ENCODE measurements around the gene KCNMA1. TPM values are rescaled to one million over a fixed set of nuclear protein-coding genes. Genes with fewer than 3 reads are reported as not detected.
A peak's percentile ranks its signal among the peaks of the same experiment; 100 is the strongest.

KCNMA1 gene
- total RNA-seq, 1 experiment from 2014 or later: 1.8 TPM

- Histone ChIP-seq H3K9me3 (replicated peaks) (no peaks in the 10 kb centered on the region), H3K27me3 (replicated peaks) (peaks cover 4% of the 10 kb centered on the region), H3K36me3 (no peaks in the 10 kb centered on the region), H3K4me1 (replicated peaks) (no peaks in the 10 kb centered on the region), H3K27ac (no peak overlapping the region), H3K4me3 (no peak overlapping the region)
- DNase-seq (ENCODE audit: low read depth in 1 of 2, low spot score in 2 of 2): no peak
Measured at GRCh38 chr10:77212632-77213031, 425.0 kb downstream of the KCNMA1 start.

- Histone ChIP-seq H3K27ac (no peak overlapping the region), H3K4me3 (no peak overlapping the region), H3K4me1 (replicated peaks) (no peaks in the 10 kb centered on the region), H3K36me3 (no peaks in the 10 kb centered on the region), H3K9me3 (replicated peaks) (no peaks in the 10 kb centered on the region), H3K27me3 (replicated peaks) (no peaks in the 10 kb centered on the region; the same call in none of the 2 replicates)
- DNase-seq (ENCODE audit: low read depth in 1 of 2, low spot score in 2 of 2): no peak
Measured at GRCh38 chr10:77210645-77211044, 427.0 kb downstream of the KCNMA1 start.

- H3K4me1 ChIP-seq (replicated peaks): no peaks in the 10 kb centered on the region
- H3K9me3 ChIP-seq (replicated peaks): no peaks in the 10 kb centered on the region
- no peak overlapping the region for H3K27ac ChIP-seq
- H3K36me3 ChIP-seq: no peaks in the 10 kb centered on the region
- no peak for DNase-seq (ENCODE audit: low read depth in 1 of 2, low spot score in 2 of 2)
- H3K4me3 ChIP-seq: no peak overlapping the region
- no peaks in the 10 kb centered on the region; the same call in none of the 2 replicates for H3K27me3 ChIP-seq (replicated peaks)
Measured at GRCh38 chr10:77208684-77209256, 428.8 kb downstream of the KCNMA1 start.

GRCh38 chr10:77207828-77208185, 429.8 kb downstream of the KCNMA1 start:
- Histone ChIP-seq H3K4me1 (replicated peaks) (no peaks in the 10 kb centered on the region), H3K4me3 (no peak overlapping the region), H3K9me3 (replicated peaks) (no peaks in the 10 kb centered on the region), H3K27ac (no peak overlapping the region), H3K36me3 (no peaks in the 10 kb centered on the region), H3K27me3 (replicated peaks) (no peaks in the 10 kb centered on the region; the same call in none of the 2 replicates)
- no peak for DNase-seq (ENCODE audit: low read depth in 1 of 2, low spot score in 2 of 2)

- no peaks in the 10 kb centered on the region for H3K9me3 ChIP-seq (replicated peaks)
- no peaks in the 10 kb centered on the region; the same call in none of the 2 replicates for H3K27me3 ChIP-seq (replicated peaks)
- no peak for DNase-seq (ENCODE audit: low read depth in 1 of 2, low spot score in 2 of 2)
- no peaks in the 10 kb centered on the region for H3K36me3 ChIP-seq
- H3K27ac ChIP-seq: no peak overlapping the region
- no peak overlapping the region for H3K4me3 ChIP-seq
- no peaks in the 10 kb centered on the region for H3K4me1 ChIP-seq (replicated peaks)
Measured at GRCh38 chr10:77207182-77207827, 430.3 kb downstream of the KCNMA1 start.

GRCh38 chr10:77205135-77205534, 432.5 kb downstream of the KCNMA1 start:
- H3K9me3 ChIP-seq (replicated peaks): no peaks in the 10 kb centered on the region
- H3K27me3 ChIP-seq (replicated peaks): no peaks in the 10 kb centered on the region; the same call in none of the 2 replicates
- no peak overlapping the region for H3K4me3 ChIP-seq
- H3K36me3 ChIP-seq: no peaks in the 10 kb centered on the region
- no peaks in the 10 kb centered on the region for H3K4me1 ChIP-seq (replicated peaks)
- no peak overlapping the region for H3K27ac ChIP-seq
- DNase-seq (ENCODE audit: low read depth in 1 of 2, low spot score in 2 of 2): no peak

- Histone ChIP-seq H3K27ac (no peak overlapping the region), H3K9me3 (replicated peaks) (no peaks in the 10 kb centered on the region), H3K4me1 (replicated peaks) (no peaks in the 10 kb centered on the region), H3K27me3 (replicated peaks) (no peaks in the 10 kb centered on the region; the same call in none of the 2 replicates), H3K36me3 (no peaks in the 10 kb centered on the region), H3K4me3 (no peak overlapping the region)
- no peak for DNase-seq (ENCODE audit: low read depth in 1 of 2, low spot score in 2 of 2)
Measured at GRCh38 chr10:77204171-77204570, 433.4 kb downstream of the KCNMA1 start.

- DNase-seq (ENCODE audit: low read depth in 1 of 2, low spot score in 2 of 2): no peak
- Histone ChIP-seq H3K4me1 (replicated peaks) (no peaks in the 10 kb centered on the region), H3K36me3 (no peaks in the 10 kb centered on the region), H3K27me3 (replicated peaks) (no peaks in the 10 kb centered on the region; the same call in none of the 2 replicates), H3K4me3 (no peak overlapping the region), H3K9me3 (replicated peaks) (no peaks in the 10 kb centered on the region), H3K27ac (no peak overlapping the region)
Measured at GRCh38 chr10:77202857-77203256, 434.8 kb downstream of the KCNMA1 start.

GRCh38 chr10:77201135-77202106, 436.2 kb downstream of the KCNMA1 start:
- H3K36me3 ChIP-seq: no peaks in the 10 kb centered on the region
- H3K27ac ChIP-seq: no peak overlapping the region
- H3K27me3 ChIP-seq (replicated peaks): no peaks in the 10 kb centered on the region; the same call in 1 of the 2 replicates
- DNase-seq (ENCODE audit: low read depth in 1 of 2, low spot score in 2 of 2): no peak
- no peaks in the 10 kb centered on the region for H3K9me3 ChIP-seq (replicated peaks)
- no peaks in the 10 kb centered on the region for H3K4me1 ChIP-seq (replicated peaks)
- H3K4me3 ChIP-seq: no peak overlapping the region

- peaks cover 14% of the 10 kb centered on the region for H3K4me1 ChIP-seq (replicated peaks)
- no peak overlapping the region for H3K4me3 ChIP-seq
- no peaks in the 10 kb centered on the region for H3K27me3 ChIP-seq (replicated peaks)
- no peak for DNase-seq (ENCODE audit: low read depth in 1 of 2, low spot score in 2 of 2)
- H3K36me3 ChIP-seq: no peaks in the 10 kb centered on the region
- no peaks in the 10 kb centered on the region for H3K9me3 ChIP-seq (replicated peaks)
- no peak overlapping the region for H3K27ac ChIP-seq
Measured at GRCh38 chr10:77197544-77197943, 440.1 kb downstream of the KCNMA1 start.

- Histone ChIP-seq H3K4me1 (replicated peaks) (peaks cover 14% of the 10 kb centered on the region), H3K27me3 (replicated peaks) (no peaks in the 10 kb centered on the region), H3K27ac (no peak overlapping the region), H3K4me3 (no peak overlapping the region), H3K36me3 (no peaks in the 10 kb centered on the region), H3K9me3 (replicated peaks) (no peaks in the 10 kb centered on the region)
- no peak for DNase-seq (ENCODE audit: low read depth in 1 of 2, low spot score in 2 of 2)
Measured at GRCh38 chr10:77196614-77197013, 441.0 kb downstream of the KCNMA1 start.

GRCh38 chr10:77195101-77195500, 442.5 kb downstream of the KCNMA1 start:
- peaks cover 14% of the 10 kb centered on the region for H3K4me1 ChIP-seq (replicated peaks)
- peak overlapping the region; percentile 32; the same call in 1 of the 2 replicates for H3K27ac ChIP-seq
- no peaks in the 10 kb centered on the region for H3K27me3 ChIP-seq (replicated peaks)
- H3K36me3 ChIP-seq: no peaks in the 10 kb centered on the region
- no peaks in the 10 kb centered on the region for H3K9me3 ChIP-seq (replicated peaks)
- H3K4me3 ChIP-seq: no peak overlapping the region
- DNase-seq (ENCODE audit: low read depth in 1 of 2, low spot score in 2 of 2): peak in 1 of 2 experiments; percentile 28

GRCh38 chr10:77193001-77193400, 444.6 kb downstream of the KCNMA1 start:
- peaks cover 14% of the 10 kb centered on the region for H3K4me1 ChIP-seq (replicated peaks)
- H3K4me3 ChIP-seq: no peak overlapping the region
- H3K27ac ChIP-seq: no peak overlapping the region
- H3K27me3 ChIP-seq (replicated peaks): no peaks in the 10 kb centered on the region
- no peaks in the 10 kb centered on the region for H3K9me3 ChIP-seq (replicated peaks)
- no peaks in the 10 kb centered on the region for H3K36me3 ChIP-seq
- DNase-seq (ENCODE audit: low read depth in 1 of 2, low spot score in 2 of 2): no peak

- Histone ChIP-seq H3K4me3 (no peak overlapping the region), H3K36me3 (no peaks in the 10 kb centered on the region), H3K9me3 (replicated peaks) (no peaks in the 10 kb centered on the region), H3K27me3 (replicated peaks) (no peaks in the 10 kb centered on the region), H3K27ac (no peak overlapping the region), H3K4me1 (replicated peaks) (peaks cover 14% of the 10 kb centered on the region)
- DNase-seq (ENCODE audit: low read depth in 1 of 2, low spot score in 2 of 2): no peak
Measured at GRCh38 chr10:77192402-77192801, 445.2 kb downstream of the KCNMA1 start.

Data from SJSA1 (cell line).